Hindlimb muscle (tissue), 1 donor: Measurements from ENCODE around the gene MIER3. TPM values are rescaled to one million over a fixed set of nuclear protein-coding genes. Genes with fewer than 3 reads are reported as not detected.

Experiments
- DNase-seq: peaks from one replicate; pipeline ENCODE4 v3.0.0-alpha.2; 2013
- polyA plus RNA-seq: library from polyadenylated mRNA; unstranded; fragments of 120-200 nt; gene quantifications from one replicate; pipeline ENCODE4 v1.2.1, GENCODE V29; 2013; ENCODE audit not compliant: insufficient read length

Gene MIER3
- polyA plus RNA-seq, 1 donor: 17.3 TPM

DNA sequence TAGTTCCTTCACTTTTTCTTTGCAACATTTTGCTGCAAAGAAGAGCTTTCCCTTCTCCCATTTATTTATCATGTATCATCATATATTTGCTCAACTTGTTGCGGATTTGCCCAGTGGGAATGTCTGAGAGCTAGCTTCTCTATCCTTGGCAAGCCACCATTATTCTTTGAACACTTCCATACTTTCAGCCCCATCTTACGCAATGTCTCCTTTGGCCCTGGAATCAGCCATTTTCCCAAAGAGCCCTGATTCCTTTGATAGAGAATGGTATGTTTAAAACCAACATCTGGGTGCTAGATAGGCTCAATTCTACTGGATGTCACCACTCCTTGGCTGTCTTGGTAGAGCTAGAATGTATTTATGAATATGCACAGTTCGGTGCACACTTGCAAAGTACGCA is 55.2 kb downstream of the MIER3 start:
- no peak for DNase-seq

DNA sequence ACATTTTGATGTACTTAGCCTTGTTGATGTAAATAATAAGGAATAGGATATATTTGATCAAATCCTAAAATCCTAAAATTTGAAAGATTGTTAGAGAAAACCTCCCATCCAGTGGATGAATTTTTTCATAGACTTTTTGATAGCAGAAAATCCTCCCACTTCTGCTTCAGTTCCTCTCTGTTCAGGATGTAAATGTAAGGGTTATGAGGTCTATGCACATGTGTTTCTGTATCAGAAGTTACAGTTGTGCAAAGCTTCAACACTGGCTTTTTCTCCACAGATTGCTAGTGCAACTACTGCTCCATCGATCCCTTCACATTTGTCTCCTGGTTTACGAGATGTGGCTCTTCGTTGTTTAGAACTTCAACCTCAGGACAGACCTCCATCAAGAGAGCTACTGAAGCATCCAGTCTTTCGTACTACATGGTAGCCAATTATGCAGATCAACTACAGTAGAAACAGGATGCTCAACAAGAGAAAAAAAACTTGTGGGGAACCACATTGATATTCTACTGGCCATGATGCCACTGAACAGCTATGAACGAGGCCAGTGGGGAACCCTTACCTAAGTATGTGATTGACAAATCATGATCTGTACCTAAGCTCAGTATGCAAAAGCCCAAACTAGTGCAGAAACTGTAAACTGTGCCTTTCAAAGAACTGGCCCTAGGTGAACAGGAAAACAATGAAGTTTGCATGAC is 58.5 kb downstream of the MIER3 start:
- DNase-seq: no peak

- no peak for DNase-seq
Observed at GRCh38 chr5:56881571-56881970, 70.4 kb downstream of the MIER3 start.

DNA sequence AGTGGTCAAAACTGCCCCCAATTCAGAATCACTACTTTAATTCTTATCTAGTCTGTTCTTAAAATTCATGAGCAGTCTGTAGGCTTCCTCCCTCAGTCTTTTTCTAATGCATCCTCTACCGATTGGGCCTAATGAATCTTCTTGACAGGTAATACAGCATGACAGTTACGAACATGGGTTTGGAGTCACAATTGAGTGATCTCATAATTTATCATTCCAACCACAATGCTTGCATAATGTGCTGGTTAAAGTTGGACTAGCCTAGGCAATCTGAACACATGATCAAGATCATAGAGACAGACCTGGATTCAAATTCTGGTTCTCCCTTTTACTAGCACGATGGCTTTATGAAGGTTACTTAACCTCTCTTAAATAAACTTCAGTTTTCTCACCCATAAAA is 75.6 kb downstream of the MIER3 start:
- no peak for DNase-seq

- DNase-seq: no peak
Observed at GRCh38 chr5:56873056-56873455, 78.9 kb downstream of the MIER3 start.

GRCh38 chr5:56871777-56872176 is 80.1 kb downstream of the MIER3 start:
- no peak for DNase-seq

Other genes starting within 250 kb of the MIER3 start
- 13.9 TPM for gene MAP3K1, start 136.6 kb downstream of the MIER3 start, polyA plus RNA-seq
- gene SETD9, start 42.5 kb downstream of the MIER3 start, polyA plus RNA-seq: 9.6 TPM
- 78.6 TPM for gene GPBP1, start 221.9 kb upstream of the MIER3 start, polyA plus RNA-seq